ENCODE data around the gene KCNJ6. TPM values are rescaled to one million over a fixed set of nuclear protein-coding genes. Genes with fewer than 3 reads are reported as not detected.

Gene KCNJ6
- total RNA-seq, 2 donors from 2014 or later = not detected

DNA sequence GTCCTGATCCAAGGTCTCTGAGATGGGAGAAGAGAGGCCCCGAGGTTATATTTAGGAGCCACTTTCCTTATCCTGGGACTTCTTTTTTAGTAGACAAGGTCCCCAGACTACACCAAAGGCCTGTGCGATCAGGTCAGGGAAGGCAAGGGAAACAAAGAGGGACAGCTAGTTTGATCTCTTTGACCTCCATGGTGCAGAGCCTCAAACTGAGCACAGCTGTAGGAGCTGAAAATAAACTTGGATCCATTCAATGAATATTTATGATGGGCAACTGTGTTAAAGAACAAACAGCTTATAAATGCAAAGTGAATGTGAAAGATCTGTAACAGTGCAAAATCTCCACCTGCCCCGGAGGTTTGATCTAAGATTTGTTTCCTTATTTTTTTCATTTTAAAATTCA is 293.1 kb downstream of the KCNJ6 start:
- no peaks in the 10 kb centered on the region for H3K36me3 Mint-ChIP-seq
- no peak overlapping the region for H3K27ac Mint-ChIP-seq
- peaks cover 16 to 20% of the 10 kb centered on the region in 2 donors for H3K27me3 Mint-ChIP-seq
- H3K9me3 Mint-ChIP-seq = no peaks in the 10 kb centered on the region
- H3K4me3 Mint-ChIP-seq = no peak overlapping the region
- ATAC-seq = no peak
- DNase-seq (ENCODE audit: low spot score) = no peak
- no peaks in the 10 kb centered on the region for H3K4me1 Mint-ChIP-seq (ENCODE audit: low read depth in 2 of 2)

DNA sequence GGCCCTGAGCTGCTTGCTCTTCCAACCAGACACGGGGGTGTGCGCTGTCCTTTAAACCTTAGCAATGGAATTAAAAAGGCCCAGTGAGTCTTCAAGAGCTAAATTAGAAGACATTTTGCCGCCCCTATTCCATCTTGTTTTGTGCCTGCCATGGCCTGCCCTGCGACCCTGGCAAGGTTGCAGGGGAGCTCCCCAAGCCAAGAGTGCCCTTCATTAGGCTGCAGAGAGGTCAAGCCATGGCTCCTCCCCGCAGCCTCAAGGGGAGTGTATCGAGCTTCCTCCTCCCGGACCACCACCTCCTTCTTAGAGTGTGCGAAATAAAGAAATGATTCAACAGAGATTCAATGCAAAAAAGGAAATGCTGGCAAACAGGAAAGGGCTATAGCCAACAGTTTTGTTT is 293.5 kb downstream of the KCNJ6 start:
- peaks cover 15 to 18% of the 10 kb centered on the region in 2 donors for H3K27me3 Mint-ChIP-seq
- no peak for ATAC-seq

DNA sequence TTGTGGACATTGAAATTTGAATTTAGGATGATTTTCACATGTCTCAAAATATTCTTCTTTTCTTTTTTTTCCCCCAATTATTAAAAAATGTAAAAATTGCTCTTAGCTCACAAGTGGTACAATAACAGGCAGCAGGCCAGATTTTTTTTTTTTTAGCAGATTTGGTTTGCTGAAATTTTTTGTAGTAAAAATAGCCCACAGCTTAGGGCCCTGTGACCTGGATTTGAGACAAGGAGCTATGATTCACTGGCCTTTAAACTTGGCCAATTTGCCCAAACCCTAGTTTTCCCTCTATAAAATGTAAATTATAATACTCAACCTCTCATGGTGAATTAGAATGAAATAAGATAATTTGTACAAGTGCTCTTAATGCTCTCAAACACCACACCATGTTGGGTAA is 295.9 kb downstream of the KCNJ6 start:
- no peak overlapping the region for H3K27ac Mint-ChIP-seq
- no peaks in the 10 kb centered on the region for H3K9me3 Mint-ChIP-seq
- no peak overlapping the region for H3K4me3 Mint-ChIP-seq
- ATAC-seq = no peak
- H3K4me1 Mint-ChIP-seq (ENCODE audit: low read depth in 2 of 2) = no peaks in the 10 kb centered on the region
- H3K27me3 Mint-ChIP-seq = peaks cover 17 to 18% of the 10 kb centered on the region in 2 donors
- no peaks in the 10 kb centered on the region for H3K36me3 Mint-ChIP-seq
- no peak for DNase-seq (ENCODE audit: low spot score)

More for the DNA sequence above, 293.5 kb downstream of the KCNJ6 start:
- Mint-ChIP-seq H3K27ac (no peak overlapping the region), H3K9me3 (no peaks in the 10 kb centered on the region), H3K36me3 (no peaks in the 10 kb centered on the region), H3K4me3 (no peak overlapping the region), H3K4me1 (ENCODE audit: low read depth in 2 of 2) (no peaks in the 10 kb centered on the region)
- DNase-seq (ENCODE audit: low spot score) = no peak

DNA sequence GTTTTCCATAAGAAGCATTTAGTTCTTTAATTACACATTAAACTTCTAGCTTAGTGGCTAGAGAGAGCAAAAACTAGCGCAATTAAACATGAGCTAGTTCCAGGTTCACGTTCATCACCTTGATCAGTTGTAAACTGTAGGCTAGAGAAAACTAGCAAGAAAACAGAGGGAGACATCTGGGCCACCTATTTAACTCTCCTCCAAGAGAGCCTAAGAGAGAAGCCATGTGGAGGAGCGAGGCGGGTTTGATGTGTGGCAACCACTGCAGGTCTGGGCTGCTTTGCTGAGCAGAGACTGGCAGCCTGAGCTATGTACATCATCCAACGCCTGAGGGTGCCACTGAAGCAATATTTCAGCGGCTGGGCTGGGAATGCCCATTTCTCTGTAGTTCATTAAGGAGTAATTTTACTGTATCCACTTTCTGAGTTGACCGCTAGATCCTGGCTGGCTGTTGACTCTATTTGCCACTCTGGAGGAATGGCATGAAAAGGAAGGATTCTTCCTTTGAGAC is 296.7 kb downstream of the KCNJ6 start:
- Mint-ChIP-seq H3K4me1 (ENCODE audit: low read depth in 2 of 2) (no peaks in the 10 kb centered on the region), H3K36me3 (no peaks in the 10 kb centered on the region), H3K4me3 (no peak overlapping the region), H3K27ac (no peak overlapping the region), H3K27me3 (peaks cover 17 to 22% of the 10 kb centered on the region in 2 donors), H3K9me3 (no peaks in the 10 kb centered on the region)
- ATAC-seq (no peak), DNase-seq (ENCODE audit: low spot score) (no peak)

DNA sequence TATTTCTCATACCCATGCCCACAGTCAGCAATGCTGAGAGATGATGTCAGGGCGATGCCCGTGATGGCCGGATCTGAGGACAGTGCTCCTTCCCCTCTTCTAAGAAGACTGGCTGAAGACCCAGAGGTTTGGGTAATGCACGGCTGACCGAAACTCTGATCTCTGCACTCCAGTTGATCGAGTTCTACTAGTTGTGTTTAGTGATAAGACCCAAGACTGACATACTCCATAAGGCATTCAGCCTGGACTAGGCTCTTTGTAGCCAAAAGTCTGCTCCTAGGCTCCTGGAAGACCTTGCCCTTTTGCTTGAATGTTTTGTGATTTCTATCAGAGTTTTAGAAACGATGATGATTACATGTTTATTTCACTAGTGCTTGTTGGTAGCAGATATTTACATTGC is 298.2 kb downstream of the KCNJ6 start:
- Mint-ChIP-seq H3K4me3 (no peak overlapping the region), H3K9me3 (no peaks in the 10 kb centered on the region), H3K36me3 (no peaks in the 10 kb centered on the region), H3K4me1 (ENCODE audit: low read depth in 2 of 2) (no peaks in the 10 kb centered on the region), H3K27me3 (peaks cover 17 to 36% of the 10 kb centered on the region in 2 donors), H3K27ac (no peak overlapping the region)
- DNase-seq (ENCODE audit: low spot score) (no peak), ATAC-seq (no peak)

DNA sequence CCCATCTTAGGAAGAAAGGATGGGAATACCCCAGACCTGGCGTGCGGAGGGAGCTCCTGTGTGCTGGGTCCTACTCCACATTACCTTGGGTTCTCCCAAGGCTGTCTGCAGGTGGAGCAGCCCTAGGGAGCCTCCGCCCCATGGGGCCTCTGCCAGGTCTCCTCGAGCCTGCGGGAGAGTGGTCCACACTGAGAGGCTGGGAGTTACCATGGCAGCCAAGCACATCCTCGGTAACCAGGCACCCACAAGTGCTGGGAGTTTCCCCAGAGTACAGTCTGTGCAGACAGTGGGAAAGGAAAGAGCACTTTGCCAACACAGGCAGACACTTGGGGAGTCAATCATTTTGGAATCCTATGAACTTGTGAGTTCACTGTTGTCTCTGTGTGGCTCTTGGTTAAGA is 300.3 kb downstream of the KCNJ6 start:
- Mint-ChIP-seq H3K9me3 (no peaks in the 10 kb centered on the region), H3K4me1 (ENCODE audit: low read depth in 2 of 2) (no peaks in the 10 kb centered on the region), H3K27ac (no peak overlapping the region), H3K27me3 (peaks cover 25 to 48% of the 10 kb centered on the region in 2 donors), H3K36me3 (no peaks in the 10 kb centered on the region), H3K4me3 (no peak overlapping the region)
- DNase-seq (ENCODE audit: low spot score) = no peak
- no peak for ATAC-seq

DNA sequence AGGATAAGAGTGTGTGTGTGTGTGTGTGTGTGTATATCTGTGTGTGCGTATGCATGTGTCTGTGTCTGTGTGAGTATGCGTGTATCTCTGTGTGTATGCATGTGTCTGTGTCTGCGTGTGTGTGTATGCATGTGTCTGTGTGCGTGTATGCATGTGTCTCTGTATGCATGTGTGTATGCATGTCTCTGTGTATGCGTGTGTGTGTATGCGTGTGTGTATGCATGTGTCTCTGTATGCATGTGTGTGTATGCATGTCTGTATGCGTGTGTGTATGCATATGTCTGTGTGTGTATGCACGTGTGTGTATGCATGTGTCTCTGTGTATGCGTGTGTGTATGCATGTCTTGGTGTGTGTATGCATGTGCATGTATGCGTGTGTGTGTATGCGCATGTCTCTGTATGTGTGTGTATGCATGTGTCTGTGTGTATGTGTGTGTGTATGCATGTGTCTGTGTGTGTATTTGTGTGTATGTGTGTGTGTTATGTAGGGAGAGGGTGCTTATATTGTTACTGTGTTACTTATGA is 301.8 kb downstream of the KCNJ6 start:
- Mint-ChIP-seq H3K36me3 (no peaks in the 10 kb centered on the region), H3K9me3 (no peaks in the 10 kb centered on the region), H3K27me3 (peaks cover 27 to 52% of the 10 kb centered on the region in 2 donors), H3K27ac (no peak overlapping the region), H3K4me3 (no peak overlapping the region), H3K4me1 (ENCODE audit: low read depth in 2 of 2) (no peaks in the 10 kb centered on the region)
- DNase-seq (ENCODE audit: low spot score) (no peak), ATAC-seq (peak in 1 of 2 donors; percentile 20)

DNA sequence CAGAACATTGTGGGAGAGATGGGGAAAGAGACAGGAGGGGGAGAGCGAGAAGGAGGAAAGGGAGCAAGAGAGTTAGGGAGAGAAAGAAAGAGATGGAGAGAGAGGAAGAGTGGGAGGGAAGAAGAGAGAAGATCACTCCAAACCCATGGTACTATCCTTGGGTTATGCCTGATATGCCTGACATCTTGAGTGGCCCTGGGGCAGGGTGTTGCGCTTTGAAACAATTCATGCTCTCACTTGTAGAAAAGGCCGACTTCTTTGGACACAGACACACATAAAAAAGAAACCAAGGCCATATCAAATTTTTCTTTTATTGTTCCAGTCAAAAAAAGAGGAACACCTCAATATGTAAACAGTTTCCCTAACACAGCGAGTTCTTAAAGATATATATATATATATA is 309.2 kb downstream of the KCNJ6 start:
- Mint-ChIP-seq H3K4me1 (ENCODE audit: low read depth in 2 of 2) (no peaks in the 10 kb centered on the region), H3K36me3 (no peaks in the 10 kb centered on the region), H3K9me3 (no peaks in the 10 kb centered on the region), H3K27ac (no peak overlapping the region), H3K4me3 (no peak overlapping the region), H3K27me3 (peaks cover 36 to 59% of the 10 kb centered on the region in 2 donors)
- ATAC-seq = no peak
- DNase-seq (ENCODE audit: low spot score) = no peak

DNA sequence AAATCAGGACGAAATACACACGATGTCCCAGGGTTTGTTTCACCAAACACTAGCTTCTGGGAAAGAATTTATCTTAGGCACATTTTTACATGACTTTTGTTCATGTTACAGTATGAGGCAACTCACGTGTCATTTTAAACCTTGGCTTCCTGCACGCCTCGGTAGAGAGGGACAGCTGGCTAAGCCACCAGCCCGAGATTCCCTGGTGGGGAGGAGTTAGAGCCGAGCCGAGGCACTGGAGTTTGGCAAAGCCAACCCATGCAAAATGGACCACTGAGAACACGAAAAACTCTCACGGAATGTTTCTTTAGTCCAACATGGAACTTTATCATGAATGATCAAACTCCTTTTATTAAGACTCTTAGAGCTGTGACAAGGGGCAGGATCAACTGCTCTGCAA is 309.7 kb downstream of the KCNJ6 start:
- H3K9me3 Mint-ChIP-seq = no peaks in the 10 kb centered on the region
- H3K27me3 Mint-ChIP-seq = peaks cover 33 to 54% of the 10 kb centered on the region in 2 donors
- no peak overlapping the region for H3K27ac Mint-ChIP-seq
- DNase-seq (ENCODE audit: low spot score) (no peak), ATAC-seq (no peak)
- H3K4me3 Mint-ChIP-seq = no peak overlapping the region
- no peaks in the 10 kb centered on the region for H3K36me3 Mint-ChIP-seq
- no peaks in the 10 kb centered on the region for H3K4me1 Mint-ChIP-seq (ENCODE audit: low read depth in 2 of 2)

DNA sequence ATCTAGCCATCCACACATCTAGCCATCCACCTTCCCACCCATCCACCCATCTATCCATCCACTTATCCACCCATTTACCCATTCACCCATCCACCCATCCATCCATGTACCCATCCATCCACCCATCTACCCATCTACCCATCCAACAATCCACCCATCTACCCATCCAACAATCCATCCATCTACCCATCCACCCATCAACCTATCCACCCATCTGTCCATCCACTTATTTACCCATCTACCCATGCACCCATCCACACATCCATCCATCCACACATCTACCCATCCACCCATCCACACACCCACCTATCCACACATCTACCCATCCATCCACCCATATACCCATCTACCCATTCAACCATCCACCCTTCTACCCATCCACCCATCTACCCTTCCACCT is 311.3 kb downstream of the KCNJ6 start:
- Mint-ChIP-seq H3K36me3 (no peaks in the 10 kb centered on the region), H3K4me1 (ENCODE audit: low read depth in 2 of 2) (no peaks in the 10 kb centered on the region), H3K27ac (no peak overlapping the region), H3K27me3 (peaks cover 32 to 45% of the 10 kb centered on the region in 2 donors), H3K9me3 (no peaks in the 10 kb centered on the region), H3K4me3 (no peak overlapping the region)
- DNase-seq (ENCODE audit: low spot score) = no peak
- ATAC-seq = peak in 1 of 2 donors; percentile 43

DNA sequence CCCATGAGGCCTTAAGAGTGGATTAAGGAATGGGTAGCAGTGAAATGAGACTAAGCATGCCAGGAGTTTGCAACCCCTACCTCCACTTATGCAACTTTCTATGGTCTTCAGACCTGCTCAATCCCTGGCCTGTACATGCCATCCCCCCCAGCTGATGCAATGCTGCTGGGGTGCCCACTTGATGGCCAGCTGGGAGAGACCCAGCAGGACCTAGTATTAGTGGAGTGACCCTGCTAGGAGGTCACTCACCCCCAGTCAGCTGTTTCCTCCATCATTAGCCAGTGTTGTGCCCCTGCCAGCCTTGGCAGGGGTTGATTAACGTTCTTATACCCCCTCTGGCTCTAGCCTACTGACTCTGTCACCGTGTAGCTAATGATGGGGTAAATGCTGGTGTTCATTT is 313.1 kb downstream of the KCNJ6 start:
- Mint-ChIP-seq H3K27ac (no peak overlapping the region), H3K9me3 (no peaks in the 10 kb centered on the region), H3K4me3 (no peak overlapping the region), H3K36me3 (no peaks in the 10 kb centered on the region), H3K27me3 (peaks cover 32 to 44% of the 10 kb centered on the region in 2 donors), H3K4me1 (ENCODE audit: low read depth in 2 of 2) (no peaks in the 10 kb centered on the region)
- ATAC-seq = no peak
- no peak for DNase-seq (ENCODE audit: low spot score)

DNA sequence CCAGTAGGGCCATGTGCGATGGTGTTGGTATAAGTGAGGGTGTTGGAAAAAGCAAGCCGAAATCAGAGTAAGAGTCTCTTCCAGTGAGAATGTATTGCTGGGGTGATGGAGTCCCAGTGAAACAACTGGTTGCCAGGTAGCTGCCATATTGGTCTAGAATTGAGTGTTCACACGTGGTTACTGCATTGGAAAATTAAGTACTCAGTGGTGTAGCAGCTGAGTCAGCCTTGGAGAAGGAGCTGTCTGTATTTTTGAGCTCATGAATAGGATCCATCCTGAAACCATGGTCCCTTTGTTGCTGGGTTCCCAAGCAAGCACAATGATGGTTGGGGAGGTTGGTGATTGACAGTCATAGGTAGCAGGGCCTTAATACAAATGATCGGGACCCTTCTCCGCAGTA is 314.3 kb downstream of the KCNJ6 start:
- H3K4me3 Mint-ChIP-seq = no peak overlapping the region
- no peak overlapping the region for H3K27ac Mint-ChIP-seq
- H3K9me3 Mint-ChIP-seq = no peaks in the 10 kb centered on the region
- H3K27me3 Mint-ChIP-seq = peaks cover 30 to 39% of the 10 kb centered on the region in 2 donors
- ATAC-seq (peak in 1 of 2 donors; percentile 7), DNase-seq (ENCODE audit: low spot score) (no peak)
- H3K36me3 Mint-ChIP-seq = no peaks in the 10 kb centered on the region
- no peaks in the 10 kb centered on the region for H3K4me1 Mint-ChIP-seq (ENCODE audit: low read depth in 2 of 2)

DNA sequence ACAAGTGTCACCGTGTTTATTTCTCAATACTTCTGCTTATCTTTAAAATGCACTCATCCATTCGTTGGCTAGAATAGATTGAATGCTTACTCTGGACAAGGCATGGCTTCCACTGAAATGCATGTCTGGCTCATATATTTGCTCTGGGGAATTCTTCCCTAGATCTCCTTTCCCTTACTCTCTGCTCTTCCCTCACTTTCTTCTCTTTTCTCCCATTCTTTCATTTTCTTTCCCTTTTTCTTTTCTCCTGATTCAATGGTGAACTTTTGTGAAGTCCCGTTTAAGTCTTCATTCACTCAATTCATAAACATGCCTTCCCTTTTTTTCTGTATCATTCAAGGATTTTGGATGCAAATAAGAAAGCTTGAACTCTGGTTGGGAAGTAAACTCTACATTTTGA is 315.2 kb downstream of the KCNJ6 start:
- DNase-seq (ENCODE audit: low spot score) (no peak), ATAC-seq (no peak)
- Mint-ChIP-seq H3K27me3 (peaks cover 22 to 30% of the 10 kb centered on the region in 2 donors), H3K36me3 (no peaks in the 10 kb centered on the region), H3K4me3 (no peak overlapping the region), H3K27ac (no peak overlapping the region), H3K4me1 (ENCODE audit: low read depth in 2 of 2) (no peaks in the 10 kb centered on the region), H3K9me3 (no peaks in the 10 kb centered on the region)

DNA sequence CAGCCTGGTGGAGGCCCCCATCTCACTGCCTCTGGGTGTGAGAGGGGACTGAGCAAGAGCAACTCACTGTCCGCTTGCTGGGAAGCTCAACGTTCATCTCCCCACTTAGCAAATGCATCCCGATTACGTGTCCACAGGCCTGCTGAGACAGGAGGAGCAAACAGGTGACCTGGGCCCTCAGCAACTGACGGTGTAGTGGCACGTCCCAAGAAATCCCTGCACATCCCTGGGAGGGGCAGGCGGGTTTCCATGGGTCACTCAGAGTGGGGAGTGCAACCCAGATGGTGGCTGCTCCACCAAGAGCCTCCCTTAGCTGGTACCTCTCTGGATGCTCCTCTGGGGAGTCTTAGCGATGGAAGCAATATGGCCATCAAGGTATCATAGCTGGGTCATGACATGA is 320.3 kb downstream of the KCNJ6 start:
- Mint-ChIP-seq H3K4me1 (ENCODE audit: low read depth in 2 of 2) (no peaks in the 10 kb centered on the region), H3K36me3 (no peaks in the 10 kb centered on the region), H3K9me3 (no peaks in the 10 kb centered on the region), H3K4me3 (no peak overlapping the region), H3K27ac (no peak overlapping the region), H3K27me3 (peaks cover 10 to 12% of the 10 kb centered on the region in 2 donors)
- DNase-seq (ENCODE audit: low spot score) = no peak
- peak in 1 of 2 donors; percentile 24 for ATAC-seq

DNA sequence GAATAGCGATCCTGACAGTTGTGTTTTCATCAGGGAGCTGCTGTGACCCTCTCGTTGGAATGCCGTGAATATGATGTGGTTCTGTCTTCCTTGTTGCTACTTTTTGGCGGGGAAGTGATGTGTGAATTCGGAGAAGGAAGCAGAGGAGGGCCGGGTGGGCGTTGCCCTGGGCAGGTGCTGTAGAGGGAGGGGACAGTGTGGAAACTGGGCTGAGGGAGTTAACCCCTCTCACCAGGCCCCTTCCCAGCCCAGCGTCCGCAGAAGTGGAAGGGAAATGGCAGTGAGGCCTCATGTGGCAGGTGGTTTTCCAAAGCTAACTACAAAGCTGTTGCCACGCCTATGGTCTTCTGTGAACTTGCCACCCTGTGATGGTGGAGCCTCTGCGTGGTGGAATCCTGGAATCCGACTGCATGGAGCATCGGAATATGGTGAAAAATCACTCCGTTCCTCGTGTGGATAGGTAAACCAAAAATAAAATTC is 321.7 kb downstream of the KCNJ6 start:
- Mint-ChIP-seq H3K27ac (no peak overlapping the region), H3K4me3 (no peak overlapping the region), H3K36me3 (no peaks in the 10 kb centered on the region), H3K9me3 (no peaks in the 10 kb centered on the region), H3K4me1 (ENCODE audit: low read depth in 2 of 2) (no peaks in the 10 kb centered on the region), H3K27me3 (peaks cover 9% of the 10 kb centered on the region in 2 donors)
- DNase-seq (ENCODE audit: low spot score) (no peak), ATAC-seq (no peak)
